GDM1 (cell line): Measurements from ENCODE around the gene LARP1.

ENCODE experiments used
- DNase-seq: peaks from one replicate; lab custom pipeline; 2025; lab: John Stamatoyannopoulos, UW

LARP1 gene

DNA sequence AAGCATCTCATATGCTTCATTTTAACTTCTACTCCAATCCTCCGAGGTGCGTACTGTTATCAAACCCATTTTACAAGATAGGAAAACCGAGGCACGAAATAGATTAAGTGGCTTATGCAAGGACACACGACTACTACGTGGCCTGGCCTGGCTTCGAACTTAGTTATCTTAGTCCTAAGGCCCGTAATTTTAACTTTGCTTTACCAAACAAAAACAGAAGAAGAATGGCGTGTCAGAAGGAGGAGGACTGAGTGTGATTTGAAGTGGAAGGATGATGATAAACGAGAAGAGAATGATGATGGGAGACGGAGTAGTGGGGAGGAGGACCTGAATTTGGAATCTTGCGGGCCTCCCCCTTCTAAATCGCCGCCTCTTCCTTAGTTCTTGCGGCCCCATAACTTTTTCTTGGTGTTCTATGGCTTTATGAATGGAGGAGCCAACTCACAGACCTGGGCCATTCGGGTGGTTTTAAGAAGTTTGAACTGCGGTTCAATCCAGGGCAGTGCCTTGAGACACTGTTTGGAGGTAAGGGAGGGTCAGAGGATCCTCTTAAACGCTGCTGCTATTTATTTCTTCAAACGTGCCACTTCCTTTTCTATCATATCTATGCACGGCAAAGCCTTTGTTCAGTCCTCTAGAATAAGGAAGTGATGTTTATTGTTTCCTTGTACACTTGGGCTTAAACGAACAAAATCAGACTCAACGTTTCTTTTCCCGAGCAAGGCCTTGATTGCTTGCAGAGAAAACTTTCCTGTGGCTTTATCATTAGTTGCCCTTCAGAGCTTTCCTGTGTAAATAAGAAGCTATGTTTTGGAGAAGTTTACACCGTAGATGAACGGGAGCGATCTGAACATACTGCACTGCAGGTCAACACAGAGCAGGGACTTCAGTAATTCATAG, 104.0 kb downstream of the LARP1 start:
- no peak for DNase-seq

DNA sequence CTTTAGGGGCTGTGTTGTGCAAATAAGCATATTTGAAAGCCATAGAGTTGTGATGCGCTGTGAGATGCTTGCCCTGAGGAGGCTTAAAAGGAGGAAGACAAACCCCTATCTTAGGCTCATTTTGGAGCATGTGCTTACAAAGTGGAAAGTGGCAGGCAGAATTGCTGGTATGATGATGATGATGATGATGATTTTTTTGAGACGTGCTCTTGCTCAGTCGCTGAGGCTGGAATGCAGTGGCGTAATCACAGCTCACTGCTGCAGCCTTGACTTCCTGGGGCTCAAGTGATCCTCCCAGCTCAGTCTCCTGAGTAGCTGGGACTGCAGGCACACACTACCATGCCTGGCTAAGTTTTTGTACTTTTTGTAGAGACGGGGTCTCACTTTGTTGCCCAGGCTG, 104.9 kb downstream of the LARP1 start:
- DNase-seq = no peak

DNA sequence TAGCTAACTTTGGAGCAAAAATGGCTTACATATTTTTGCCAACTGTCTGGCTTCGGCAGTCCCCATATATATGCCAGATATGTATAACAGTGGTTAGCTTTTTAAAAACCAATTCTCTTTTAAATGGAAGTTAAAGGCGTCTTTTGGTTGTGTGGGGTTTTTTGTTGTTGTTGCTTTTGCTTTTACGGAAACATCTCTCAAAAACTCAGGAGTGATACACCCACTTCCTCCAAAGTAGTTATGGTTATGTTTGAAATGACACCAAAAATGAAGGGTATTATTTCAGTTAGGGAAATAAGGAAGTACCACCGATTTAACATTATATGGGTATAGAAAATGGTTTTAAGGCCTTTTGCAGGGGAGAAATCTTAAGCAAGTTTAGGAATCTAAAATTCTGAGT, 105.6 kb downstream of the LARP1 start:
- DNase-seq = no peak

DNA sequence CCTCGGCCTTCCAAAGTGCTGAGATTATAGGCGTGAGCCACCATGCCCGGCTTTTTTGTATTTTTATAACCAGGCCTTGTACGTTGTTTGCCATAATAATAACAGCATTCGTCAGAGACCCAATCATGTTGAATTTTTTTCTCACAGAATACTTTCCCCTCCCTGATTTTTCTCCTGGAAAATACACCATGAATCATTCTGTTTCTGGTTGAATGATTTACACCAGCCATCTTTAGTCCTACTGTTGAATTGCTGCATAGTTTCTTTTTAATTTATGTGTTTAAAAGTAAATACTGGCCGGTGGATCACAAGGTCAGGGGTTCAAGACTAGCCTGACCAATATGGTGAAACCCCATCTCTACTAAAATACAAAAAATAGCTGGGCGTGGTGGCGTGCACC, 106.8 kb downstream of the LARP1 start:
- no peak for DNase-seq

DNA sequence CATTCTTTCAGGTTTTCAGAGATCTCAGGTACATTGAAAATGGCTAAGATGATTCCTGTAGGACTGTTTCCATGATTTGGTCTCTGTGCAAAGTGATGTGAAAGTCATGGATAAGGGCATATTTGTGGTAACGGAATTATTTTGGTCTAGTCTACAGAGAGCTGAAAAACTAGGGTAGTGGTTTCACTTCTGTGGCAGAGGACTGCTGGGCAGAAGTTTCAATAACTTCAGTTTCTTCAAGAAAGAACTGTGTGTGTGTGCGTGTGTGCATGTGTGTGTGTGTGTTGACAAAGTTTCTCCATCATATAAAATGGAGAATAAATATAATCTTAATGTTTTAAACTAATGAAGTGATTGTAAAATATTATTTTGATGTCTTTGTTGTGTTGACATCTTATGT, 107.6 kb downstream of the LARP1 start:
- no peak for DNase-seq

DNA sequence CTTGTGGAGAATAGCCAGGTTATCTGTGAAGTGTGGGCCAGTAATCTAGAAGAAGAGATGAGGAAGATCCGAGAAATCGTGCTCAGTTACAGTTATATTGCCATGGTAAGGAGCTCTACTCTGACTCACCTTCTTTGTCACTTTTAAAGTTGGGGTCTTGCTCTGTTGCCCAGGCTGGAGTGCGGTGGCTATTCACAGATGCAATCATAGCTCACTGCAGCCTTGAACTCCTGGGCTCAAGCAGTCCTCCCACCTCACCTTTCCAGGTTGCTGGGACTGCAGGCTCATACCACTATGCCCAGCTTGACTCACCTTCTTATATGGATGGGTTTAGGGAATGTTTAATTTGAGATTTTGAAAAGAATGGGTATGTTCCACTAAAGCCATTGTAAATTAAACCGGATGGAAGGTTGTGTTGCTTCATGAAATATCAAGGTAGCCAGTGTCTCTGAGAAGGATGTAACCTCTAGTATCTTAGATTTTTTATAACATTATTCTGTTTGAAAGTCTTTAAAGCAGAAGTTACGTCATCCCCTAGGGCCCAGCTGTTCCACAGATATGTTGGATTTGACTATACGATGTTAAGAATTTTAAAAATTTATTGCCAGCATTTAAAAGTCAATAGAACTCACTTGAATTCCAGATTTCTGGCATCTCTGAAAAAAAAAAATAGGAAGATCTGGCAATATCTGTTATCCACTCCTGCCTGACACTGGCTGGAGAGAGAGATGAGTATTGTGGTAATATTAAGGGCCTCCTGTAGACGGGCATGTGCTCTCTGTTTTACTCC, 108.3 kb downstream of the LARP1 start:
- no peak for DNase-seq

DNA sequence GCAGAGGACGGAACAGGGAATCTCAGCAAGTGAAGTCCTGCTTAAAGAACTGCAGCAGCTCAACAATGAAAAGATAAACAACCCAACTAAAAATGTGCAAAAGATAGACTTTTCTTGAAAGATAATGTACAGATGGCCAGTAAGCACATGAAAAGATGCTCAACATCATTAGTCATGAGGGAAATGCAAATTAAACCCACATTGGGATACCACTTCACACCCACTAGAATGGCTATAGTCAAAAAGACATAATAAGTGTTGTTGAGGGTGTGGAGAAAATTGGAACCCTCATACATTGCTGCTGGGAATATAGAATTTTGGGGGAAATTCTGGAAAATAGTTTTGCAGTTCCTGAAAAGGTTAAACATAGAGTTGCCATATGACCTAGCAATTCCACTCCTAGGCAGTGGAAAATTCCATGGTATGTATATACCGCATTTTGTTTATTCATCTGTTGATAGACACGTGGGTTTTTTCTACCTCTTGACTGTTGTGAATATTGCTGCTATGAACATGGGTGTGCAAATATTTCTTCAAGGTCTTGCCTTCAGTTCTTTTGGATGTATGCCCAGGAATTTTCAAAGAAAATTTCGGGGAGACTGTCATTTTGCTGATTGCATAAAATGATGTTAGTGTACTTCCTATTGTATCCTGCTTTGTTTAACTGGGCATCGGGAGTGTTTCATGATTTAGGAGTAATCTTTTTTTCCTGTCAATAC, 110.4 kb downstream of the LARP1 start:
- no peak for DNase-seq

DNA sequence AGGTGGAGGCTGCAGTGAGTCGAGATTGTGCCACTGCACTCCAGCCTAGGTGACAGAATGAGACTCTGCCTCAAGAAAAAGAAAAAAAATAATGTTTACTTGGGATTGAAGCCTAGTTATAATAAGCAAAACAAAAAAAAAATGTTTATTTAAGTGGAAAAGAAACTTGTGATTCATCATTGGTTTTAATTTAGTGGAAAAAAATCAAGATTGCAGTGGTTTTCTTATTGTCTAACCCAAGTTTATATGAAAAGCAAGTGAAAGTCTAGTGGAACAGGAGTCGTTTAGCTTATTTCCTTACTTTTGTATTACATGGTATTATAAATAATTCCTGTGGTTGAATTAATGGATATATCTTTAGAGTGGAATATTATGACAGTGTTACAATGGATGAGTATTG, 111.7 kb downstream of the LARP1 start:
- no peak for DNase-seq
